HG03442 (cell line): Measurements from ENCODE around the gene TPK1.
"Not testable (repeated sequence)": the region's sequence is repeated elsewhere in the genome, so short reads cannot be mapped to it uniquely, and the experiment has no call there.

Experiments
- ATAC-seq: cut with Tn5 transposase; IDR thresholded peaks from one replicate; pipeline ENCODE4 v1.9.1; 2021; ENCODE audit warnings: mild to moderate bottlenecking, moderate library complexity; ENCODE audit not compliant: unreplicated experiment

Gene TPK1

DNA sequence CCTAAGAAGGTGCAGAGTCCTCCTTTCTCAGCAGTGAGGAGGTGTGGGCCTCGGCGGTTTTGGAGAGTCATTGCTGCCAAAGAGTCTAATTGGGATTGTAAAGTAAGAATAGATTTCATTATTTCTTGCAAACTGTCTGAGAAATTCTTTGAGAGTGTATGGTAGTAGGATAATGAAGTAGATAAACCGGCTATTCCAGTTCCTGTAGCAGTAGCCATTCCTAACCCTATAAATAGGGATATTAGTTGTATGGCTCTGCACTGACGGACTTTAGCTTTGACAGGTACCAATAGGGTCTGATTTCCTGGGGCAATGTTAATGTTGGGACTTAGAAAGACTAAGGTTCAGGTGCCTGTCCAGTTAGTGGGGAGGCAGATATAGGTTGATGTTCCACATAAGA, 416.9 kb downstream of the TPK1 start:
- not testable (repeated sequence) for ATAC-seq

DNA sequence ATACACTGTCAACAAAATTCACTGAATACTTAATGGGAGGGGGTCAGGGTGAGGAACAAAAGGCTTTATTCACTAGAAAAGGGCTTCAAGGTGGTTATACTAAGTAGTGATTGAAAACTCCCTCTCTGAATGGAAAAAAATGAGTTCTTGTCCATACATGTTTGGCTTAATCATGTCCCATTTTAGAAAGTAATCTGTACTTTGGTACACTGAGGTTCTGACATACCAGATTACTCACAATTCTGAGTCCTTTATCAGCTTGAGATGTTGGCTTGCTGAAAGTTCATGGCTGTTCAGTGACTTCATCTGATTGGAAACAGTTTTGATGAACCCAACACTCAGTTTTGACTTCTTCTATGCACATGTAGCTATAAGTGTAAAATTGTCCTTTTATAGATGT, 419.5 kb downstream of the TPK1 start:
- no peak for ATAC-seq

DNA sequence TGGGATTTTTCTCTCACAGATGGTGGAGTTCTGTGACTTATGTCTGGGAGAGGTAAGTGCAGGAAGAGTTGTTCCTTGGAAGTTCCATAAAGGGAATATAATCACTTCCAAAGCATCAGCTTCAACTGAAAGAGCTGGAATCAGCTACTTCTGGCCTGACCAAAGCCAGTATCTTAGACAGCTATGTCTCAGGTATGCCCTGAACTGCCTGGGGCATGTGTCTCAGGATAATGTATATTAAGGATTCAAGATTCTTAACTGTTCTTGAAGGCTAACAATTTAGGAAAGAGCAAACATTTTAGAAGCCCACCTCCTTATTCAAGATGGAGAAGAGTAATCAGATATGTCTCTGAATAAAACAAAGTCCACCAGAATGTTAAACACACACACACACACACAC, 420.0 kb downstream of the TPK1 start:
- ATAC-seq: no peak

DNA sequence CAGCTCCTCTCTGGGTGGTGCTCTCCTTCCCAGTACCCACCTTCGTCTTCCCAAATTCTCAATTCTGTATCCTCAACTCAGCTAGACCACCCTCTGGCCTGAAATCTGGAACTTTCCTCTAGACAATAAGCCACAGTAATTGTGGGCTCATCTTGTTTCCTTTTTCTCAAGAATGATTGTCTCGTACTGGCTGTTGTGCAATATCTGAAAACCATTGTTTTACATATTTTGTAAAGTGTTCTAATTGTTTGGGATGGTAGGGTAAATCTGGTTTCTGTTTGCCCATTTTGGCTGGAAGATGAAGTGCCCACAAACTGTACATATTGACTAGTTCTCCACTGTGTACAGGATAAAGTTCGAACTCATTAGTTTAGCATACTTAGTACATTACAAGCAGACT, 421.0 kb downstream of the TPK1 start:
- ATAC-seq: no peak

DNA sequence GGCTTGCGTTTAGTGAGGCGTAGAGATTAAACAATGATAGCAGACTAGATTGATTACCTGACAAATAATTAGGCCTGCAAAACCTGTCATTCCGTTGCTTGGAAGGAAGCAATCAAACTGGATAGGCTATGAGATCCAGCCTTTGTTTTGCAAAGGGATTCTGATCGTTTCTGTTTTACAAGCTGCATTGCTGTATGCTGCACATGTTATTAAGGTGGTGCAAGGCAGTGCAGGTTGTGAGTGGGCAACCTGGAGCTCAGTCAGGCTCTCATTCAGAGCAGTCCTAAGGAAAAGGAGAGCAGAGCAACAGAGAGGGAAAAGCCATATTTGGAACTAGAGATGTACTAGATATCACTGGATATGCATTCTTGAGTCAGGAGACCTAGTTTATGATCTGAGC, 425.4 kb downstream of the TPK1 start:
- ATAC-seq: no peak

DNA sequence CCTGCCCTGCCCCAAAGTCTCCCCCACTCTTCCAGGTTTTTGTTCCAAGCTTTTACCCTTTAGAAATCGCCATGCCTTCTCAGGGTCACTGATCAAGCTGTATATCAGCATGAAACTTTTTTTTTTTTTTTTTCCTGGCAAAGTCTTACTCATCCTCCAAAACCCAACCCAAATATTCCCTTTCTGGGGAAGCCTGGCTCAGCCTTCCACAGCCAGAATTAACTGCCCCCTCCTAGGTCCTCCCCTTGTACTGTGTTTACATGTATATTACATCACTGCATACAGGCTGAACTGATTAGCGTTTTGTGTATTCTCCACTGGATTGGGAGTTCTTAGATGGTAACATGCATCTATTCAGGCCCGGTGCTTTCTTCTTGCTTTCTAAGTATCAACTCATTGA, 427.7 kb downstream of the TPK1 start:
- ATAC-seq: no peak

DNA sequence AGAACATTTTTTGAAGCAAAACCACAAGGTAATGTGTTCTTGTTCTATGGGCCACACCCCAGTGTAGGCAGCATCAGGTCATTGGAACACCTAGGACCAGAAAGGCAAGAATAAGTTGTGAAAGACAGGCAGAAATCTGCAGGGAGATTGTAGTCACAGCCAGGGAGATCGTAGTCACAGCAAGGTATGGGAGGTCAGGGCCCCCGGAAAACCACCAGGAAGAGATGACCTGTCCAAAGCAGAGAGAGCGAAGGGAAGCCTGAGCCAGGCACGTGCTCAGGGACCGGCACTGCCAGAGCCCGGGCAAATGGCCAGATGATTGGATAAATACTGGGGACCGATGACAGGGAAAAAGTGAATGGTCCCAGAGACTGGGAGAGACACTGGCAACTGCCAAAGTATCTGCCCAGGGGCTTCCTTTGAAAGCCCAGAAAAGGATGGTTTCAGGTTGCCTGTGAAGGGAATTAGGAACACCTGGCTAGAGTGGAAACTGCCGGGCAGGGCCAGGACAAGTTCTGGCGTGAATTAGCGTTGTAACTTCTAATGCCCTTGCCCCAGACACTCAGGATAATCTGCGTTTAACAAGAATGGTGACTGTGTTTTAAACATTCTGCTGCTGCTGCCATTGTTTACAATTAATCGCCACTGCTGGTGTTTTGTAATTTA, 428.5 kb downstream of the TPK1 start:
- no peak for ATAC-seq

DNA sequence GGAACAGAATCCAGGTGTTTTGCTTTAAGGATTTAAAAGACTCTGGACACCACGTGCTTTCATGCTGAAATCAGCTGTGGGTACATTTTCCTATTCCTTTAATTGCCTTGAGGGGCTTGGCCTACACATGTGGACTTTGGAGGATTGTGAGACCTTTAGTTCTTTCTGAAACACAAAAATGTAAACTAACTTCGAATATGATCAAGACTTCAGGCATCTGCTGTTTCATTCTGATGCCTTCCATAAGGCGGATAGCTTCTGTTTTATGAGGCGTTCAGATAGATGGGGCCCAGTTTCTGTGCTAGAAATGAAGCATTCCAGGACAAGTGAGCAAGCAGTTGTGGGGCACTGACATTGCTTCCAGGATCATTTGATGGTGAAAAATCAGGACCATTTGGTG, 430.9 kb downstream of the TPK1 start:
- ATAC-seq: no peak

DNA sequence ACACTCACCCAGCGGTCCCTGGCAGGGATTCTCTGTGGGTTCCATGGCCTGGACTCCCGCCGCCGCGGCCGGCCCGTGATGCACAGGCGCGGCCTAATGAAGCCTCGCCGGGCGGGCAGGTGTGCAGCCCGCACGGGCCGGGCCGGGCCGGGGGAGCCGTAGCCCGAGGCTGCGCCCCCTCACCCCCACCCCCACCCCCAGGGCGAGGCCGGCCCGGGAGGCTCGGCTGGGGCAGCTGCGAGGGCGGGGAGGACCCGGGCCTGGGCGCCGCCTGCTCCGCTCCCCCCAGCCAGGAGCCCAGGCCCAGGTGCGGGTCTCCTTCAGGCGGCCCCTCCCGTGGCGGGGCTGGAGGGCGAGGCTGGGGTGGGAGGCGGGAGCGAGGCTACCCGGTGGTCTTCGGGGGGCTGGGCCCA, 432.2 kb downstream of the TPK1 start, which contains the start of gene NOBOX:
Gene NOBOX, minus strand, starts transcription at position 45 of the 413 bp plus-strand sequence.
- ATAC-seq: no peak

DNA sequence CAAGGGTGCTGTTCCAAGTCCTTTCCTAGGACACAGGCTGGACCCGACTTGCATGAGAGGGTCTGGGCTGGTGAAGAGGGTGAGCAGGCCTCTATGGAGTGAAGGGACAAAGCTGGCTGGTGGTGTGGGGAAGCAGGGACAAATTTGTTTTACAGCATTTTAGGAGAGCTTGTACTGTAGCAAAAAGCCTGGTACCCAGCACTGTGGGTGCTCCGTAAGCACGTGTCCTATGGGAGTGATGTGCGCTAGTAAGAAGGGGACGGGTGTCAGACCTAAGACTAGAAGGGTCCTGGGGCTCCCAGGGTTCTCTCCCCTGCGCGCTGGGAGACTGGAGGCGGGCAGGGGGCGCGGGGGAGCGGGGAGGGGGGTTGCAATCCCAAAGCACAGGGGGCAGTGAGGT, 432.8 kb downstream of the TPK1 start:
- no peak for ATAC-seq
